NCI-H748 (cell line): Measurements from ENCODE around the gene ITSN2.
A peak's percentile ranks its signal among the peaks of the same experiment; 100 is the strongest.

Experiments used
- DNase-seq: peaks from one replicate; lab custom pipeline; 2025; ENCODE audit not compliant: unreplicated experiment; lab: John Stamatoyannopoulos, UW

The ITSN2 gene

GRCh38 chr2:24273598-24273997, 86.7 kb downstream of the ITSN2 start:
- no peak for DNase-seq

GRCh38 chr2:24272907-24273306, 87.4 kb downstream of the ITSN2 start:
- no peak for DNase-seq

- no peak for DNase-seq
These were observed 88.1 kb downstream of the ITSN2 start for GRCh38 chr2:24272161-24272802.

- no peak for DNase-seq
These were observed 91.1 kb downstream of the ITSN2 start for GRCh38 chr2:24269265-24269664.

GRCh38 chr2:24265212-24265611, 95.1 kb downstream of the ITSN2 start:
- DNase-seq, result no peak

GRCh38 chr2:24262421-24262970, 97.8 kb downstream of the ITSN2 start:
- DNase-seq, result no peak

- DNase-seq, result no peak
These were observed 98.9 kb downstream of the ITSN2 start for GRCh38 chr2:24261441-24261840.

- DNase-seq, result no peak
These were observed 101.0 kb downstream of the ITSN2 start for GRCh38 chr2:24259316-24259715.

- DNase-seq, result no peak
These were observed 101.6 kb downstream of the ITSN2 start for GRCh38 chr2:24258718-24259117.

- no peak for DNase-seq
These were observed 106.9 kb downstream of the ITSN2 start for GRCh38 chr2:24253303-24253919.

- DNase-seq, result no peak
These were observed 112.7 kb downstream of the ITSN2 start for GRCh38 chr2:24247592-24247991.

GRCh38 chr2:24247164-24247563, 113.2 kb downstream of the ITSN2 start:
- no peak for DNase-seq

GRCh38 chr2:24245986-24246776, 114.2 kb downstream of the ITSN2 start:
- DNase-seq, result no peak

- DNase-seq, result peak; percentile 52
These were observed 118.8 kb downstream of the ITSN2 start for GRCh38 chr2:24241528-24241927.

- DNase-seq, result no peak
These were observed 120.8 kb downstream of the ITSN2 start for GRCh38 chr2:24239553-24239952.

GRCh38 chr2:24238158-24238557, 122.2 kb downstream of the ITSN2 start:
- DNase-seq, result peak; percentile 97

- peak; percentile 30 for DNase-seq
These were observed 123.0 kb downstream of the ITSN2 start for GRCh38 chr2:24237313-24237712.

- no peak for DNase-seq
These were observed 127.0 kb downstream of the ITSN2 start for GRCh38 chr2:24233321-24233720.

- no peak for DNase-seq
These were observed 128.9 kb downstream of the ITSN2 start for GRCh38 chr2:24231461-24231881.

GRCh38 chr2:24228470-24228869, 131.9 kb downstream of the ITSN2 start:
- peak; percentile 61 for DNase-seq

- DNase-seq, result peak; percentile 26
These were observed 134.7 kb downstream of the ITSN2 start for GRCh38 chr2:24225499-24226242.
